GM13977 (cell line): ENCODE measurements around the gene C1S.
"Not testable (repeated sequence)": the region's sequence is repeated elsewhere in the genome, so short reads cannot be mapped to it uniquely, and the experiment has no call there.

Source experiments
- DNase-seq: peaks from one replicate; pipeline ENCODE4 v3.0.0; 2012; ENCODE audit warnings: low spot score
- in situ Hi-C: fragments of 300-500 bp; cut with MboI; formaldehyde crosslinking; loops from one replicate; pipeline ENCODE4 v1.12.0; 2022; ENCODE audit warnings: low sequenced_read_pairs, low pct_unique_long_range_greater_than_20kb, mixed read lengths, inconsistent platforms; ENCODE audit not compliant: unreplicated experiment
- TF ChIP-seq, protein P1 (sequence below): IDR thresholded peaks from 2 replicates; pipeline ENCODE4 v1.5.1; 2012; ENCODE audit warnings: mild to moderate bottlenecking, control low read depth; ENCODE audit not compliant: insufficient read depth; ENCODE audit errors: extremely low read depth, missing control alignments

The C1S gene

DNA sequence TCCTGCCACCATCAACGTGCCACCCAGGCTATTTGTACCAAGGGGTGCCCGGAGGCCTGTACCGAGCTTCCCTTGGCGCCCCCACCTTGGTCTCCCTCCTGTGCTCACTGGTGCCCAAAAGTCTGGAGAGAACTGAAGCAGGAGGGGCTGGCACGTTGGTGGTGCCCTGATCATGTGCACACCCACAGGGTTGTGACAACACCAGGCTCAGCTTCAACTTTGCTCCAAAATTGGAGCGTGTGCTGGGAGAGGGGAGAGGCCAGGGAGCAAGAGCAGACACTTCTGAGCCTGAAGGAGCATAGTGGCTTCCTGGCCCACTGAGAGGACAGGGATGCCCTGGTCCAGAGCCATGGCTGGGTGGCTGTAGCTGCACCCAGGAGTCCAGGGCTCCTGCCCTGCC lies 29.2 kb upstream of the C1S start:
- TF ChIP-seq, protein P1, sequence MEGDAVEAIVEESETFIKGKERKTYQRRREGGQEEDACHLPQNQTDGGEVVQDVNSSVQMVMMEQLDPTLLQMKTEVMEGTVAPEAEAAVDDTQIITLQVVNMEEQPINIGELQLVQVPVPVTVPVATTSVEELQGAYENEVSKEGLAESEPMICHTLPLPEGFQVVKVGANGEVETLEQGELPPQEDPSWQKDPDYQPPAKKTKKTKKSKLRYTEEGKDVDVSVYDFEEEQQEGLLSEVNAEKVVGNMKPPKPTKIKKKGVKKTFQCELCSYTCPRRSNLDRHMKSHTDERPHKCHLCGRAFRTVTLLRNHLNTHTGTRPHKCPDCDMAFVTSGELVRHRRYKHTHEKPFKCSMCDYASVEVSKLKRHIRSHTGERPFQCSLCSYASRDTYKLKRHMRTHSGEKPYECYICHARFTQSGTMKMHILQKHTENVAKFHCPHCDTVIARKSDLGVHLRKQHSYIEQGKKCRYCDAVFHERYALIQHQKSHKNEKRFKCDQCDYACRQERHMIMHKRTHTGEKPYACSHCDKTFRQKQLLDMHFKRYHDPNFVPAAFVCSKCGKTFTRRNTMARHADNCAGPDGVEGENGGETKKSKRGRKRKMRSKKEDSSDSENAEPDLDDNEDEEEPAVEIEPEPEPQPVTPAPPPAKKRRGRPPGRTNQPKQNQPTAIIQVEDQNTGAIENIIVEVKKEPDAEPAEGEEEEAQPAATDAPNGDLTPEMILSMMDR, result no peak
- in situ Hi-C loops, result no loop called here
- DNase-seq, result no peak

DNA sequence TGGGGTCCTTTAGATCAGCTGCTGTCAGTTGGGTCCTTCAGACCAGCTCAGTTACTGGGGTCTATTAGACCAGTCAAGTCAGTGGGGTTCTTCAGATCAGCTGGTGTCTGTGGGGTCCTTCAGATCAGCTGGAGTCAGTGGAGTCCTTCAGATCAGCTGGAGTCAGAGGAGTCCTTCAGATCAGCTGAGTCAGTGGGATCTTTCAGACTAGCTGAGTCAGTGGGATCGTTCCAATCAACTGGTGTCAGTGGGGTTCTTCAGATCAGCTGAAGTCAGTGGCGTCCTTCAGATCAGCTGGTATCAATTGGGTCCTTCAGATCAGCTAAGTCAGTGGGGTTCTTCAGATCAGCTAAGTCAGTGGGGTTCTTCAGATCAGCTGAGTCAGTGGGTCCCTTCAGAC lies 27.5 kb upstream of the C1S start:
- TF ChIP-seq, protein P1, result no peak
- in situ Hi-C loops, result no loop called here
- DNase-seq, result no peak

DNA sequence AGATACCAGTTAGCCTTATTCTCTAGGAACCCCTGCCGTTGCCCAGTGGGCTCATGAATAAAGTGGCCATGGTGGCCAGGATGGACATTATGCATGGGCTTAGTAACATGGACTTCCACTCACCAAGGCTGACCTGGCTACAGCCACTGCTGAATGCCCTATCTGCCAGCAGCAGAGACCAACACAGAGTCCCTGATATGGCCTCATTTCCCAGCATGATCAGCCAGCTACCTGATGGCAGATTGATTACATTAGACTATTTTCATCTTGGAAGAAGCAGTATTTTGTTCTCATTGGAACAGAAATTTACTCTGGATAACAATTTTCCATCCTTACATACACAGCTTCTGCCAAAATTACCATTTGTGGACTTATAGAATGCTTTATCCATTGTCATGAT lies 26.1 kb upstream of the C1S start:
- in situ Hi-C loops, result no loop called here
- DNase-seq, result no peak
- TF ChIP-seq, protein P1, result no peak

DNA sequence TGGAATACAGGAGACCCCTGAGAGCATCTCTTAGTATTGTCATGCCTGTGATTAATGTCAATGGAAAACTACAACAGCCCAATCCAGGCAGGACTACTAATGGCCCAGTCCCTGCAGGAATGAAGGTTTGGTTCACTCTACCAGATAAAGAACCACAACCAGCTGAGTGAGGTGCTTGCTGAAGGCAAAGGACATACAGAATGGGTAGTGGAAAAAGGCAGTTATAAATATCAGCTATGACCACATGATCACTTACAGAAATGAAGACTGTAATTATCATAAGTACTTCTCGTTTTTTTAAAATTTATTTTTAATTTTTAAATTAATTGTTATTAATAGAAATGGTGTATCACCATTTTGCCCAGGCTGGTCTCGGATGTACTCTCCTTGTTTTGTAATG lies 25.1 kb upstream of the C1S start:
- DNase-seq, result no peak
- TF ChIP-seq, protein P1, result no peak
- in situ Hi-C loops, result no loop called here

DNA sequence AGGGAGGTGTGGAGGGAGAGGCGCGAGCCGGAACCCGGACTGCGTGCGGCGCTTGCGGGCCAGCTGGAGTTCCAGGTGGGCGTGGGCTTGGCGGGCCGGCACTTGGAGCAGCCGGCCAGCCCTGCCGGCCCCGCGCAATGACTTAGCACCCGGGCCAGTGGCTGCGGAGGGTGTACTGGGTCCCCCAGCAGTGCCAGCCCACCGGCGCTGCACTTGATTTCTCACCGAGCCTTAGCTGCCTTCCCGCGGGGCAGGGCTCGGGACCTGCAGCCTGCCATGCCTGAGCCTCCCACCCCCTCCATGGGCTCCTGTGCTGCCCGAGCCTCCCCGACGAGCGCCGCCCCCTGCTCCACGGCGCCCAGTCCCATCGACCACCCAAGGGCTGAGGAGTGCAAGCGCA lies 23.1 kb upstream of the C1S start:
- in situ Hi-C loops, DNase-seq: not testable (repeated sequence)

DNA sequence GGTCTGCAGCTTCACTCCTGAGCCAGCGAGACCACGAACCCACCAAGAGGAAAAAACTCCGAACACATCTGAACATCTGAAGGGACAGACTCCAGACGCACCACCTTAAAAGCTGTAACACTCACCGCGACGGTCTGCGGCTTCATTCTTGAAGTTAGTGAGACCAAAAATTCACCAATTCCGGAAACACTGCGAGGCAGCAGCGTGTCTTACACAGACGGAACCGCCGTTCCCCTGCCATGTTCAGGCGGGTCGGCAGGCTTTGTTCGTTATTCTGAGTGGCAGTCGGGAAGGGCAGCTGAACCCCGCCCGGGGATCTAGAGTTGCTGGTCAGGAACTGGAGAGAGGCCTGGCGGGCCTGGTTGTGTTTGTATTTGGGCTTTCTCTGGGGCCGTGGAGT lies 21.9 kb upstream of the C1S start:
- TF ChIP-seq, protein P1, result no peak

DNA sequence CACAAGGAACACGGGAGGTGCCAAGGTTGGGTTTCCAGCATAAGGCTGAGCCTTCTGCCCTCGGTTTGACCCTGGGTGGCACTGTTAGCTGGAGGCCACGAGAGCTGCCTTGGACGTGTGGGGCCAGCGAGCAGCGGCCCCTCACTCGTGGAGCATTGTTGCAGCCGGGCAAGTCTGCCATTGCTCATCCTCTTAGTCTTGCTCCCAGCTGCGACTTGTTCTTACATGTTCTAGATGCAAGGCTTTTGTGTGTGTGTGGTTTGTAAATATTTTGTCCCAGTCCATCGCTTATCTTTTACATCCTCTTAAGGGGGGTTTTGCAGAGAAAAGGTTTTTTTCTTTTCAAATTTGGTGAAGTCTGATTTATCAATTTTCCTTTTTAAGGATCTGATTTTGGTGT lies 21.1 kb upstream of the C1S start:
- in situ Hi-C loops, result no loop called here
- TF ChIP-seq, protein P1, result no peak
- no peak for DNase-seq

More for the DNA sequence above, 21.9 kb upstream of the C1S start:
- in situ Hi-C loops, result no loop called here
- DNase-seq, result no peak

DNA sequence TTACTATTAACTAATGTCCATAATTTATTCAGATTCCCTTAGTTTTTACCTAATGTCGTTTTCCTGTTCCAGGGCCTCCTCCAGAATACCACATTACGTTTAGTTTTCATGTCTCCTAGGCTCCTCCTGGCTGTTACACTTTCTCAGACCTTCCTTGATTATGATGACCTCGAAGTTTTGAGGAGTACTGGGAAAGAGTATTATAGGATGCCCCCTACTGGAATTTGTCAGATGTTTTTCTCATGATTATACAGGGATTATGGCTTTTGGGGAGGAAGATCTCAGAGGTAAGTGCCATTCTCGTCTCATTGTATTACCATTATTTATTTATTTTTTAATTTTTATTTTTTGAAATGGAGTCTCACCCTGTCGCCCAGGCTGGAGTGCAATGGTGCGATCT lies 17.7 kb upstream of the C1S start:
- peak; percentile 28 for DNase-seq
- in situ Hi-C loops, result no loop called here
- TF ChIP-seq, protein P1, result peak; percentile 6
